GM23338 (cell line): ENCODE data around the gene CYP2J2. TPM values are rescaled to one million over a fixed set of nuclear protein-coding genes. Genes with fewer than 3 reads are reported as not detected.

Experiments used
- ATAC-seq: fragments of 200-7000 bp; cut with Tn5 transposase; 3 replicates; pipeline ENCODE4 v1.9.1; 2020
- DNase-seq: peaks from one replicate; pipeline ENCODE4 v3.0.0-alpha.2; 2015; ENCODE audit warnings: low spot score
- H2AFZ ChIP-seq: fragments of 200-600 bp; sonication (generic); 2 replicates; pipeline ENCODE4 v1.8.0; 2016; ENCODE audit warnings: antibody characterized with exemption, mild to moderate bottlenecking, moderate library complexity
- H3F3A ChIP-seq: fragments of 200-600 bp; sonication (generic); replicated peaks from 2 replicates; pipeline ENCODE4 v1.8.0; 2017; ENCODE audit warnings: antibody characterized with exemption, mixed run types, low read depth
- H3K27ac ChIP-seq: fragments of 200-600 bp; sonication (generic); 2 replicates; pipeline ENCODE4 v1.6.1; 2016; ENCODE audit warnings: low read depth
- H3K27me3 ChIP-seq: fragments of 200-600 bp; sonication (generic); 2 replicates; pipeline ENCODE4 v1.8.0; 2016; ENCODE audit warnings: mild to moderate bottlenecking, mixed run types, moderate library complexity; ENCODE audit not compliant: insufficient read depth
- H3K36me3 ChIP-seq: fragments of 200-600 bp; sonication (generic); 2 replicates; pipeline ENCODE4 v1.8.0; 2016; ENCODE audit warnings: mild to moderate bottlenecking; ENCODE audit not compliant: insufficient read depth
- H3K4me1 ChIP-seq: fragments of 200-600 bp; sonication (generic); 2 replicates; pipeline ENCODE4 v1.8.0; 2016; ENCODE audit warnings: mild to moderate bottlenecking, moderate library complexity; ENCODE audit not compliant: insufficient read depth
- H3K4me2 ChIP-seq: fragments of 200-600 bp; sonication (generic); 2 replicates; pipeline ENCODE4 v1.7.1; 2017; ENCODE audit warnings: mixed run types
- H3K4me3 ChIP-seq: fragments of 200-600 bp; sonication (generic); 2 replicates; pipeline ENCODE4 v1.6.1; 2016; ENCODE audit warnings: mixed run types
- H3K79me2 ChIP-seq: fragments of 200-600 bp; sonication (generic); replicated peaks from 2 replicates; pipeline ENCODE4 v1.8.0; 2017; ENCODE audit warnings: mild to moderate bottlenecking; ENCODE audit not compliant: insufficient read depth
- H3K9me2 ChIP-seq: fragments of 200-600 bp; sonication (generic); 2 replicates; pipeline ENCODE4 v1.8.0; 2017; ENCODE audit not compliant: insufficient read depth
- H4K20me1 ChIP-seq: fragments of 200-600 bp; sonication (generic); replicated peaks from 2 replicates; pipeline ENCODE4 v1.8.0; 2017; ENCODE audit warnings: mild to moderate bottlenecking; ENCODE audit not compliant: insufficient read depth
- H3K27ac Mint-ChIP-seq: 2 replicates; pipeline ENCODE4 v1.8.0; 2020; ENCODE audit warnings: inconsistent platforms, mild to moderate bottlenecking, moderate library complexity, mixed read lengths
- H3K27me3 Mint-ChIP-seq: 3 replicates; pipeline ENCODE4 v1.8.0; 2022; ENCODE audit warnings: low read depth, mild to moderate bottlenecking, moderate library complexity, mixed read lengths, inconsistent platforms; ENCODE audit not compliant: insufficient read depth, poor library complexity
- H3K36me3 Mint-ChIP-seq: 3 replicates; pipeline ENCODE4 v1.8.0; 2021; ENCODE audit warnings: low read depth, mild to moderate bottlenecking, inconsistent platforms, moderate library complexity, mixed read lengths
- H3K4me1 Mint-ChIP-seq: 3 replicates; pipeline ENCODE4 v1.8.0; 2020; ENCODE audit warnings: mild to moderate bottlenecking, inconsistent platforms, mixed read lengths
- H3K4me3 Mint-ChIP-seq: 3 replicates; pipeline ENCODE4 v1.8.0; 2021; ENCODE audit warnings: moderate library complexity, mild to moderate bottlenecking, inconsistent platforms, mixed read lengths
- H3K9me3 Mint-ChIP-seq: 3 replicates; pipeline ENCODE4 v1.8.0; 2020; ENCODE audit warnings: moderate library complexity, mild to moderate bottlenecking, inconsistent platforms, mixed read lengths
- EZH2phosphoT487 ChIP-seq: fragments of 200-600 bp; sonication (generic); IDR thresholded peaks from one replicate; pipeline ENCODE4 v1.8.1; 2018; ENCODE audit warnings: antibody characterized with exemption; ENCODE audit not compliant: unreplicated experiment
- JUNB ChIP-seq: IDR thresholded peaks from one replicate; pipeline ENCODE4 v1.6.1; 2016; ENCODE audit warnings: antibody characterized with exemption; ENCODE audit not compliant: unreplicated experiment
- POLR2AphosphoS5 ChIP-seq: IDR thresholded peaks from 2 replicates; pipeline ENCODE4 v1.6.1; 2016; ENCODE audit warnings: antibody characterized with exemption, low read depth
- polyA plus RNA-seq: library from polyadenylated mRNA; unstranded; fragments of >200 nt; fragmentation: Nextera tagmentation; extraction: Ambion mirVana; gene quantifications from 2 replicates; pipeline ENCODE4 v1.2.1, GENCODE V29; 2016
- total RNA-seq: library from RNA; depleted of rRNA; stranded (reverse); fragments of >200 nt; shearing (Covaris generic); gene quantifications from 2 replicates; pipeline ENCODE4 v1.2.3, GENCODE V29; 2014
- TF ChIP-seq, protein P1 (sequence below), 2 experiments: fragments of 200-600 bp in 1 of 2; sonication (generic) in 1 of 2; conservative IDR thresholded peaks; 2 replicates each; pipeline versions ENCODE4 v1.5.1 to v1.6.1; 2016 to 2017; ENCODE audit warnings: antibody characterized with exemption in 2 of 2, low read depth in 2 of 2, mild to moderate bottlenecking in 2 of 2, moderate library complexity in 1 of 2
- TF ChIP-seq, protein P2 (sequence below): IDR thresholded peaks from one replicate; pipeline ENCODE4 v1.6.1; 2018; ENCODE audit warnings: antibody characterized with exemption; ENCODE audit not compliant: unreplicated experiment

CYP2J2 gene
- total and polyA plus RNA-seq, 2 experiments from 2014 or later, result 1.4 to 1.5 TPM

DNA sequence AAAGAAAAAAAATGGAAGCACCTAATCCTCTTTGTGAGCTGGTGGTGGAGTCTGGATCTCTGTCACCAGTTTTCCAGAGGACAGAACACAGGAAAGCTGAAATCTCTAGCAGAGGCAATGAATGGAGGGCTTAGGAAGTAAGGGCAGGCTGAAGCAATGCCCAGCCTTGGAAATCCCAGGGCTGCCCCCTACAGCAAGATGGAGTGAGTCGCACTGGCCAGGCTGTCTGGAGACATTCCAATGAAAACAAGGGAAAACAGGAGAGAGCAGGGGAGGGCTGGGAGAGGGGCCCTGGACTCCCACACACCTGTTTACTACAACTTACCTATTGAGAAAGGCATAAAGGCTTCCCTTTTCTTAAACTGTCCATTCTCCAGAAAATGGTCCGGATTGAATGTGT is 25.9 kb downstream of the CYP2J2 start:
- no peak overlapping the region for H3K4me3 ChIP-seq
- Mint-ChIP-seq H3K4me1 (peaks cover 12% of the 10 kb centered on the region), H3K9me3 (no peaks in the 10 kb centered on the region; the same call in 2 of the 3 replicates), H3K27me3 (peaks cover 4% of the 10 kb centered on the region), H3K4me3 (no peak overlapping the region), H3K36me3 (no peaks in the 10 kb centered on the region), H3K27ac (no peak overlapping the region)
- H3K27me3 ChIP-seq, result no peaks in the 10 kb centered on the region
- H2AFZ ChIP-seq, result no peak overlapping the region
- no peak overlapping the region for H3K27ac ChIP-seq
- TF ChIP-seq, protein P1, sequence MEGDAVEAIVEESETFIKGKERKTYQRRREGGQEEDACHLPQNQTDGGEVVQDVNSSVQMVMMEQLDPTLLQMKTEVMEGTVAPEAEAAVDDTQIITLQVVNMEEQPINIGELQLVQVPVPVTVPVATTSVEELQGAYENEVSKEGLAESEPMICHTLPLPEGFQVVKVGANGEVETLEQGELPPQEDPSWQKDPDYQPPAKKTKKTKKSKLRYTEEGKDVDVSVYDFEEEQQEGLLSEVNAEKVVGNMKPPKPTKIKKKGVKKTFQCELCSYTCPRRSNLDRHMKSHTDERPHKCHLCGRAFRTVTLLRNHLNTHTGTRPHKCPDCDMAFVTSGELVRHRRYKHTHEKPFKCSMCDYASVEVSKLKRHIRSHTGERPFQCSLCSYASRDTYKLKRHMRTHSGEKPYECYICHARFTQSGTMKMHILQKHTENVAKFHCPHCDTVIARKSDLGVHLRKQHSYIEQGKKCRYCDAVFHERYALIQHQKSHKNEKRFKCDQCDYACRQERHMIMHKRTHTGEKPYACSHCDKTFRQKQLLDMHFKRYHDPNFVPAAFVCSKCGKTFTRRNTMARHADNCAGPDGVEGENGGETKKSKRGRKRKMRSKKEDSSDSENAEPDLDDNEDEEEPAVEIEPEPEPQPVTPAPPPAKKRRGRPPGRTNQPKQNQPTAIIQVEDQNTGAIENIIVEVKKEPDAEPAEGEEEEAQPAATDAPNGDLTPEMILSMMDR (conservative IDR thresholded peaks at IDR 0.05; ENCODE audit: low read depth in 2 of 2), result peak; percentile 45 to 64
- no peak for TF ChIP-seq EZH2phosphoT487
- peaks cover 10% of the 10 kb centered on the region for H3K4me1 ChIP-seq
- ATAC-seq, result peak; percentile 96
- DNase-seq, result peak; percentile 64
- no peaks in the 10 kb centered on the region for H4K20me1 ChIP-seq
- H3K79me2 ChIP-seq, result no peaks in the 10 kb centered on the region
- no peaks in the 10 kb centered on the region for H3F3A ChIP-seq
- 0 out of 2 replicates have a peak, but pooled peaks cover 4% of the 10 kb centered on the region for H3K9me2 ChIP-seq
- no peaks in the 10 kb centered on the region for H3K36me3 ChIP-seq
- no peak overlapping the region for H3K4me2 ChIP-seq

DNA sequence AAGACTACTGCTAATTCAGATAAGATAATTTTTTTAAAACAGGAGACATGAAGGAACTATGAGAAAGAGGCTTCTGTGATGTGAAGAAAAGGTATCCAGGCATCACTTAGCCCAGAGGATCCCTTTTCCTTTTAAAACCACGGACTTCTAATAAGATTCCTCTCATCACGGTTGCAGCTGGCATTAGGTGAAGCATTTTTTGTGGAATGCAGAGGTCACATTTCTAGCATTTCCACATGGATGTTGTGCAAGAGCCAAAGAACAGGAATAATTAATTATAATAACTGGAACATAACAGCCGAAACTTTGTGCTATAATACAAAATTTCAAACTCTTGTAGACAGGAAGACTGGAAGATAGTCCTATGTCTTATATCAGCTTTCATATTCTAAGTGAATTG is 27.6 kb downstream of the CYP2J2 start:
- H3K27ac ChIP-seq, result no peak overlapping the region
- DNase-seq (no peak), ATAC-seq (no peak)
- H4K20me1 ChIP-seq, result no peaks in the 10 kb centered on the region
- no peaks in the 10 kb centered on the region for H3K9me2 ChIP-seq
- no peak overlapping the region for H3K4me2 ChIP-seq
- no peaks in the 10 kb centered on the region for H3F3A ChIP-seq
- Mint-ChIP-seq H3K27me3 (peaks cover 4% of the 10 kb centered on the region), H3K4me3 (no peak overlapping the region), H3K27ac (no peak overlapping the region), H3K9me3 (no peaks in the 10 kb centered on the region; the same call in 2 of the 3 replicates), H3K4me1 (peaks cover 6% of the 10 kb centered on the region; the same call in 2 of the 3 replicates), H3K36me3 (no peaks in the 10 kb centered on the region)
- H3K4me3 ChIP-seq, result no peak overlapping the region
- peaks cover under 1% of the 10 kb centered on the region; the same call in 1 of the 2 replicates for H3K4me1 ChIP-seq
- H3K79me2 ChIP-seq, result no peaks in the 10 kb centered on the region
- H2AFZ ChIP-seq, result no peak overlapping the region
- TF ChIP-seq, protein P2, sequence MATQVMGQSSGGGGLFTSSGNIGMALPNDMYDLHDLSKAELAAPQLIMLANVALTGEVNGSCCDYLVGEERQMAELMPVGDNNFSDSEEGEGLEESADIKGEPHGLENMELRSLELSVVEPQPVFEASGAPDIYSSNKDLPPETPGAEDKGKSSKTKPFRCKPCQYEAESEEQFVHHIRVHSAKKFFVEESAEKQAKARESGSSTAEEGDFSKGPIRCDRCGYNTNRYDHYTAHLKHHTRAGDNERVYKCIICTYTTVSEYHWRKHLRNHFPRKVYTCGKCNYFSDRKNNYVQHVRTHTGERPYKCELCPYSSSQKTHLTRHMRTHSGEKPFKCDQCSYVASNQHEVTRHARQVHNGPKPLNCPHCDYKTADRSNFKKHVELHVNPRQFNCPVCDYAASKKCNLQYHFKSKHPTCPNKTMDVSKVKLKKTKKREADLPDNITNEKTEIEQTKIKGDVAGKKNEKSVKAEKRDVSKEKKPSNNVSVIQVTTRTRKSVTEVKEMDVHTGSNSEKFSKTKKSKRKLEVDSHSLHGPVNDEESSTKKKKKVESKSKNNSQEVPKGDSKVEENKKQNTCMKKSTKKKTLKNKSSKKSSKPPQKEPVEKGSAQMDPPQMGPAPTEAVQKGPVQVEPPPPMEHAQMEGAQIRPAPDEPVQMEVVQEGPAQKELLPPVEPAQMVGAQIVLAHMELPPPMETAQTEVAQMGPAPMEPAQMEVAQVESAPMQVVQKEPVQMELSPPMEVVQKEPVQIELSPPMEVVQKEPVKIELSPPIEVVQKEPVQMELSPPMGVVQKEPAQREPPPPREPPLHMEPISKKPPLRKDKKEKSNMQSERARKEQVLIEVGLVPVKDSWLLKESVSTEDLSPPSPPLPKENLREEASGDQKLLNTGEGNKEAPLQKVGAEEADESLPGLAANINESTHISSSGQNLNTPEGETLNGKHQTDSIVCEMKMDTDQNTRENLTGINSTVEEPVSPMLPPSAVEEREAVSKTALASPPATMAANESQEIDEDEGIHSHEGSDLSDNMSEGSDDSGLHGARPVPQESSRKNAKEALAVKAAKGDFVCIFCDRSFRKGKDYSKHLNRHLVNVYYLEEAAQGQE, result no peak
- no peak for TF ChIP-seq POLR2AphosphoS5
- no peaks in the 10 kb centered on the region for H3K27me3 ChIP-seq
- no peaks in the 10 kb centered on the region for H3K36me3 ChIP-seq

DNA sequence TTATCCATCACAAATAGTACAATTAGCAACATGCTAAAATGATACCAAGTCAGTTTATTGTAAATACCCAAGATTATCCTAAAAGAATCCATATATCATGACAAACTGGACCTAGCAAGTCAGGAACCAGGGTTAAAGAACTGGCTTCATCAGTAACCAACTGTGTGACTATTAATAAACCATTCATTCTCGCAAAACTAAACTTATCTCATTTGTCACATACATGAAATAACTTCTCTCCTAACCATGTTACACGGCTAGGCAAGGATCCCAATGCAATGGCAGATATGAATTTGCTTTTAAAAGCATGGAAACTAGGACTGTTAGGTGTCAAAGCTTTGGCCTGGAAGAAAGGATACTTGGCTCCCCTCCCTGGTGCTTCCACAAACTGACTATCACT is 29.4 kb downstream of the CYP2J2 start:
- H3K4me3 Mint-ChIP-seq, result no peak overlapping the region
- DNase-seq (no peak), ATAC-seq (no peak)
- H3K4me1 Mint-ChIP-seq, result peaks cover 13% of the 10 kb centered on the region
- no peaks in the 10 kb centered on the region; the same call in 1 of the 2 replicates for H3K4me1 ChIP-seq
- H3K36me3 Mint-ChIP-seq, result no peaks in the 10 kb centered on the region
- H3K27ac Mint-ChIP-seq, result no peak overlapping the region
- no peak overlapping the region for H3K4me2 ChIP-seq
- H2AFZ ChIP-seq, result no peak overlapping the region
- H3K9me2 ChIP-seq, result 0 out of 2 replicates have a peak, but pooled peaks cover under 1% of the 10 kb centered on the region
- H3K27me3 ChIP-seq, result no peaks in the 10 kb centered on the region
- H3F3A ChIP-seq, result no peaks in the 10 kb centered on the region
- no peaks in the 10 kb centered on the region for H3K79me2 ChIP-seq
- no peaks in the 10 kb centered on the region for H3K36me3 ChIP-seq
- no peaks in the 10 kb centered on the region for H4K20me1 ChIP-seq
- no peak overlapping the region for H3K27ac ChIP-seq
- H3K4me3 ChIP-seq, result no peak overlapping the region
- H3K27me3 Mint-ChIP-seq, result peaks cover 4% of the 10 kb centered on the region
- H3K9me3 Mint-ChIP-seq, result no peaks in the 10 kb centered on the region; the same call in 2 of the 3 replicates
- no peak for TF ChIP-seq JUNB
- TF ChIP-seq, protein P1 (conservative IDR thresholded peaks at IDR 0.05; ENCODE audit: low read depth in 2 of 2), result no peak
